ENCODE measurements around the gene PPFIA2. TPM values are rescaled to one million over a fixed set of nuclear protein-coding genes. Genes with fewer than 3 reads are reported as not detected.

The PPFIA2 gene
- total and polyA plus RNA-seq, 9 of the 15 experiments (the other 6 are each of a cell fraction or from before 2014, with no cell fraction given) = not detected

GRCh38 chr12:81470923-81471322 lies 288.2 kb downstream of the PPFIA2 start:
- in situ Hi-C loops (cut with MboI) = no loop called here
- WGBS (ENCODE audit: insufficient coverage, low coverage, missing lambda C conversion rate) = 0% methylated on average over 1 of the region's 1 CpG
- DNase-seq (ENCODE audit: extremely low read depth in 1 of 4, low spot score in 3 of 4) (no peak), FAIRE-seq (no peak), ATAC-seq (no peak)
- no peak overlapping the region for H3K27ac ChIP-seq (ENCODE audit: extremely low read depth, low read depth, low read length)
- POLR2A ChIA-PET = no interaction called here
- no peak overlapping the region for H2AFZ ChIP-seq (ENCODE audit: low read depth, low read length)
- H3K9me3 ChIP-seq (replicated peaks; ENCODE audit: control insufficient read depth, insufficient read depth, low read depth, low read length) = no peaks in the 10 kb centered on the region
- BruUV-seq (replicated peaks) = no TSS peak
- H3K79me2 ChIP-seq (ENCODE audit: control insufficient read depth, insufficient read depth, low read length) = no peaks in the 10 kb centered on the region
- H3K4me1 ChIP-seq (replicated peaks in 1 of 2; ENCODE audit: control insufficient read depth in 2 of 2, insufficient read depth in 2 of 2, low read length in 2 of 2) = no peaks in the 10 kb centered on the region
- TF ChIP-seq ZNF551 (CRISPR knock-in tag; IDR thresholded peaks at IDR 0.05) (no peak), FOXP1 (CRISPR knock-in tag; IDR thresholded peaks at IDR 0.05) (no peak), LCOR (CRISPR knock-in tag; IDR thresholded peaks at IDR 0.05) (no peak), ZNF589 (CRISPR knock-in tag; IDR thresholded peaks at IDR 0.05; ENCODE audit: low read depth) (no peak), CHD2 (IDR thresholded peaks at IDR 0.05; ENCODE audit: low read depth, low read length) (no peak), NCOA4 (IDR thresholded peaks at IDR 0.05; ENCODE audit: partially characterized antibody) (no peak), CREM (IDR thresholded peaks at IDR 0.05; ENCODE audit: low read depth) (no peak), SIN3B (IDR thresholded peaks at IDR 0.05; ENCODE audit: low read depth) (no peak), SMAD1 (IDR thresholded peaks at IDR 0.05; ENCODE audit: low read depth, low read length, partially characterized antibody) (no peak), POLR2B (IDR thresholded peaks at IDR 0.05; ENCODE audit: low read depth, partially characterized antibody) (no peak)
- H3K4me2 ChIP-seq (ENCODE audit: insufficient read depth, low read length) = no peak overlapping the region
- CTCF ChIA-PET (ENCODE audit: low intra/inter-chr PET ratio) = no interaction called here
- no peak overlapping the region for H3K4me3 ChIP-seq
- H4K20me1 ChIP-seq (replicated peaks; ENCODE audit: control insufficient read depth, insufficient read depth, low read length) = no peaks in the 10 kb centered on the region
- no peak overlapping the region for H3K9ac ChIP-seq (ENCODE audit: insufficient read depth in 1 of 2, low read depth in 2 of 2, low read length in 2 of 2)
- no peaks in the 10 kb centered on the region for H3K9me1 ChIP-seq (ENCODE audit: control insufficient read depth, insufficient read depth, low read length)
- intact Hi-C loops (cut with micrococcal nuclease) = no loop called here
- H3K36me3 ChIP-seq (ENCODE audit: control insufficient read depth, insufficient read depth, low read length) = no peaks in the 10 kb centered on the region
- no peaks in the 10 kb centered on the region for H3K27me3 ChIP-seq (ENCODE audit: control insufficient read depth in 2 of 2, insufficient read depth in 2 of 2, low read length in 2 of 2)
